ENCODE measurements around the gene CCIN. TPM values are rescaled to one million over a fixed set of nuclear protein-coding genes. Genes with fewer than 3 reads are reported as not detected.
"Not testable (repeated sequence)": the region's sequence is repeated elsewhere in the genome, so short reads cannot be mapped to it uniquely, and the experiment has no call there.

CCIN gene
- total RNA-seq, 4 donors from 2014 or later = not detected

DNA sequence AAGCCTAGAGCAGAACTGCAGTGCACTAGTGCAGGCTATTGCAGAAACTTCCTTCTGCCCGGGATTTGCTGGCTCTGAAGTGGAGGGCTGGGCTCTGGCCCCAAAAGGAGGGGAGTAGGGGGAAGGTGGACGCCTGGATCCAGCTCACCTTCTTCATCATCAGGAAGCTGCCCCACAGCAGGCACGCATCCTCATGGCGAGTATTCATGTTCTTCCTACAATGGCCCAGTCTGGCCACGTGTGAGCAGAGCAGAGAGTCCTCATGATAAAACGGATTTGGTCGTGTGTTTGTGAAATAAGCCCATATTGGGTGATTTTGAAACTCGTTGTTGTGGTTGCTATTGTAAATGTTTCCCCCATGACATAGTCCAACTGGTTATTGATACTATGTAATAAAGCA, 40.8 kb upstream of the CCIN start:
- no peaks in the 10 kb centered on the region for H3K27me3 ChIP-seq
- in situ Hi-C loops (cut with MboI; ENCODE audit: low pct_ligation_motif_present in 1 of 4, low pct_unique_long_range_greater_than_20kb in 1 of 4, low sequenced_read_pairs in 3 of 4) = no loop called here
- H3K4me3 ChIP-seq = no peak overlapping the region
- H3K36me3 ChIP-seq = no peaks in the 10 kb centered on the region
- peaks cover 0 to 39% (median 32%) of the 10 kb centered on the region in 4 donors for H3K4me1 ChIP-seq
- TF ChIP-seq POLR2AphosphoS5 (IDR thresholded peaks at IDR 0.05) (no peak), EP300 (IDR thresholded peaks at IDR 0.05; ENCODE audit: low read depth) (no peak), POLR2A (IDR thresholded peaks at IDR 0.05) (no peak)
- TF ChIP-seq, protein P1, sequence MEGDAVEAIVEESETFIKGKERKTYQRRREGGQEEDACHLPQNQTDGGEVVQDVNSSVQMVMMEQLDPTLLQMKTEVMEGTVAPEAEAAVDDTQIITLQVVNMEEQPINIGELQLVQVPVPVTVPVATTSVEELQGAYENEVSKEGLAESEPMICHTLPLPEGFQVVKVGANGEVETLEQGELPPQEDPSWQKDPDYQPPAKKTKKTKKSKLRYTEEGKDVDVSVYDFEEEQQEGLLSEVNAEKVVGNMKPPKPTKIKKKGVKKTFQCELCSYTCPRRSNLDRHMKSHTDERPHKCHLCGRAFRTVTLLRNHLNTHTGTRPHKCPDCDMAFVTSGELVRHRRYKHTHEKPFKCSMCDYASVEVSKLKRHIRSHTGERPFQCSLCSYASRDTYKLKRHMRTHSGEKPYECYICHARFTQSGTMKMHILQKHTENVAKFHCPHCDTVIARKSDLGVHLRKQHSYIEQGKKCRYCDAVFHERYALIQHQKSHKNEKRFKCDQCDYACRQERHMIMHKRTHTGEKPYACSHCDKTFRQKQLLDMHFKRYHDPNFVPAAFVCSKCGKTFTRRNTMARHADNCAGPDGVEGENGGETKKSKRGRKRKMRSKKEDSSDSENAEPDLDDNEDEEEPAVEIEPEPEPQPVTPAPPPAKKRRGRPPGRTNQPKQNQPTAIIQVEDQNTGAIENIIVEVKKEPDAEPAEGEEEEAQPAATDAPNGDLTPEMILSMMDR (IDR thresholded peaks at IDR 0.05) = no peak
- WGBS, 2 donors (ENCODE audit: low coverage in 1 of 2) = 50 to 67% methylated on average over 1 to 8 of the region's 8 CpGs
- no peaks in the 10 kb centered on the region for H3K9me3 ChIP-seq
- intact Hi-C loops (cut with DNase I; ENCODE audit: low total_unique reads) = no loop called here
- no peak for DNase-seq
- peak overlapping the region in 3 of 4 donors; percentile 75 to 86 (median 81) for H3K27ac ChIP-seq

- no peak overlapping the region for H3K4me3 ChIP-seq
- no peaks in the 10 kb centered on the region for H3K27me3 ChIP-seq
- no peak overlapping the region for H3K27ac ChIP-seq
- no peaks in the 10 kb centered on the region for H3K9me3 ChIP-seq
- in situ Hi-C loops (cut with MboI; ENCODE audit: low pct_ligation_motif_present in 1 of 4, low pct_unique_long_range_greater_than_20kb in 1 of 4, low sequenced_read_pairs in 3 of 4) = no loop called here
- DNase-seq = no peak
- H3K4me1 ChIP-seq = peaks cover 0 to 39% (median 32%) of the 10 kb centered on the region in 4 donors
- TF ChIP-seq POLR2A (IDR thresholded peaks at IDR 0.05) (no peak), POLR2AphosphoS5 (IDR thresholded peaks at IDR 0.05) (no peak), EP300 (IDR thresholded peaks at IDR 0.05; ENCODE audit: low read depth) (no peak)
- TF ChIP-seq, protein P1 (IDR thresholded peaks at IDR 0.05) = no peak
- WGBS, 2 donors (ENCODE audit: low coverage in 1 of 2) = 88 to 92% methylated on average over 4 to 12 of the region's 12 CpGs
- intact Hi-C loops (cut with DNase I; ENCODE audit: low total_unique reads) = no loop called here
- no peaks in the 10 kb centered on the region for H3K36me3 ChIP-seq
These were observed 40.0 kb upstream of the CCIN start for GRCh38 chr9:36129139-36129538.

GRCh38 chr9:36131666-36132065, 37.5 kb upstream of the CCIN start:
- WGBS, 2 donors (ENCODE audit: low coverage in 1 of 2) = 83 to 88% methylated on average over 3 to 7 of the region's 7 CpGs
- H3K4me1 ChIP-seq = peaks cover 0 to 25% (median 21%) of the 10 kb centered on the region in 4 donors
- DNase-seq; H3K27me3 ChIP-seq; H3K36me3 ChIP-seq; in situ Hi-C loops (cut with MboI; ENCODE audit: low pct_ligation_motif_present in 1 of 4, low pct_unique_long_range_greater_than_20kb in 1 of 4, low sequenced_read_pairs in 3 of 4); intact Hi-C loops (cut with DNase I; ENCODE audit: low total_unique reads); H3K27ac ChIP-seq; H3K4me3 ChIP-seq; H3K9me3 ChIP-seq: not testable (repeated sequence)

DNA sequence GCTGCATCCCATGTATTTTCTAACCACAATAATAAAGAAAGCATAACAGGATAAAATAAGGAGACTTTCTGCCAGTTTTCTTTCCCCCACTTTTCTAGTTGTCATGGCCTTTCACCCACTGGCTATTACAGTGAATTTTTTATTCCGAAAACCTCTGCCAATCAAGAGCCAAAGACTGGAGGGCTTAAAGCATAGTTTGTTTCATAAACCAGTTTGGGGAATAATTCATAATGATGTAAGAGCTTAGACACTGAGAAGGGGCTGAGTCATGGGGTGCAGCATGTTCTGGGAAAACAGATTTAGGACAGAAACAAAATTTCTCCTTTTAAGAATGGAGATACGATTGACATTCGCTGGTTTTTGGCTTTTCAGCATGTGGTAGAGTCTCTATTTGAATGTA, 37.1 kb upstream of the CCIN start:
- TF ChIP-seq POLR2AphosphoS5 (IDR thresholded peaks at IDR 0.05) (peak in 1 of 3 donors; percentile 41), EP300 (IDR thresholded peaks at IDR 0.05; ENCODE audit: low read depth) (no peak)
- TF ChIP-seq, protein P1 (IDR thresholded peaks at IDR 0.05) = no peak
- Histone ChIP-seq H3K4me1 (peaks cover 0 to 21% (median 19%) of the 10 kb centered on the region in 4 donors), H3K4me3 (no peak overlapping the region), H3K9me3 (no peaks in the 10 kb centered on the region), H3K27ac (peak overlapping the region in 2 of 4 donors; percentile 12 to 13), H3K36me3 (no peaks in the 10 kb centered on the region), H3K27me3 (no peaks in the 10 kb centered on the region)
- no peak for DNase-seq
- in situ Hi-C loops (cut with MboI; ENCODE audit: low pct_ligation_motif_present in 1 of 4, low pct_unique_long_range_greater_than_20kb in 1 of 4, low sequenced_read_pairs in 3 of 4) (no loop called here), intact Hi-C loops (cut with DNase I; ENCODE audit: low total_unique reads) (no loop called here)
- WGBS, 2 donors (ENCODE audit: low coverage in 1 of 2) = 80 to 94% methylated on average over 3 of the region's 3 CpGs

Measured in transverse colon (tissue), 4 donors.